HFFc6 (cell line): ENCODE results near the gene COL4A6. TPM values are rescaled to one million over a fixed set of nuclear protein-coding genes. Genes with fewer than 3 reads are reported as not detected.

Source experiments
- DNase-seq: peaks from one replicate; pipeline ENCODE4 v3.0.0-alpha.2; 2018
- H3K27ac Mint-ChIP-seq: 2 replicates; pipeline ENCODE4 v1.8.0; 2020; ENCODE audit warnings: mild to moderate bottlenecking, mixed read lengths
- H3K27me3 Mint-ChIP-seq: 2 replicates; pipeline ENCODE4 v1.8.0; 2021; ENCODE audit warnings: mild to moderate bottlenecking, moderate library complexity, mixed read lengths; ENCODE audit not compliant: insufficient read depth
- H3K36me3 Mint-ChIP-seq: 2 replicates; pipeline ENCODE4 v1.8.0; 2021; ENCODE audit warnings: low read depth, mixed read lengths
- H3K4me1 Mint-ChIP-seq: 2 replicates; pipeline ENCODE4 v1.8.0; 2020; ENCODE audit warnings: low read depth, mixed read lengths
- H3K4me3 Mint-ChIP-seq: 2 replicates; pipeline ENCODE4 v1.8.0; 2020; ENCODE audit warnings: mild to moderate bottlenecking, moderate library complexity, mixed read lengths
- H3K9me3 Mint-ChIP-seq: 2 replicates; pipeline ENCODE4 v1.8.0; 2020; ENCODE audit warnings: mild to moderate bottlenecking, mixed read lengths
- total RNA-seq, 6 experiments: library from RNA; stranded (reverse); fragmentation: NEBNext Ultra II Directional; extraction: Animal tissue kit (Norgen Biotek cat#: 25700); gene quantifications; 2 replicates in 1 of 6; 3 replicates in 5 of 6; pipeline ENCODE4 v1.2.3, GENCODE V29; 2021
- TF ChIP-seq, protein P1 (sequence below): fragments of 200-600 bp; sonication (generic); IDR thresholded peaks from 2 replicates; pipeline ENCODE4 v1.5.0; 2021; ENCODE audit warnings: antibody characterized with exemption, mild to moderate bottlenecking

The COL4A6 gene
- total RNA-seq, 6 experiments from 2014 or later: 0.03 to 0.16 (median 0.11) TPM

DNA sequence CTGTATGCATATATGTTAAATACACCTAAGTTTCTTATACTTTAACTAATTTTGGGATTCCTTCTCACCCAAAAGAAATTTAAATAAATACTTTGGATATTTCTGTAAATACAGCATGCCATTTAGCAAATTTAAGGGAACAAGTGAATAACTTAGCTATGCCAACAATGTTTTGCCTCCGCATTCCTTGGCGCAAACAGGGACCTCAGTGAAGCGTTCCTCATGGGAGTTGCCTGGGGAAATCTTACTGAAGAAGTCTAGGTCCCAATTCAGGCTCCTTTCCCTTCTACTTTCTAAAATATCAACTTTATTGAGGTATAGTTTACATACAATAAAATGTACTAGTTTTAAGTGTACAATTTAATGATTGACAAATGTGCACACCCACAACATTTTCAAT, 26.4 kb upstream of the COL4A6 start:
- H3K9me3 Mint-ChIP-seq: no peaks in the 10 kb centered on the region
- TF ChIP-seq, protein P1, sequence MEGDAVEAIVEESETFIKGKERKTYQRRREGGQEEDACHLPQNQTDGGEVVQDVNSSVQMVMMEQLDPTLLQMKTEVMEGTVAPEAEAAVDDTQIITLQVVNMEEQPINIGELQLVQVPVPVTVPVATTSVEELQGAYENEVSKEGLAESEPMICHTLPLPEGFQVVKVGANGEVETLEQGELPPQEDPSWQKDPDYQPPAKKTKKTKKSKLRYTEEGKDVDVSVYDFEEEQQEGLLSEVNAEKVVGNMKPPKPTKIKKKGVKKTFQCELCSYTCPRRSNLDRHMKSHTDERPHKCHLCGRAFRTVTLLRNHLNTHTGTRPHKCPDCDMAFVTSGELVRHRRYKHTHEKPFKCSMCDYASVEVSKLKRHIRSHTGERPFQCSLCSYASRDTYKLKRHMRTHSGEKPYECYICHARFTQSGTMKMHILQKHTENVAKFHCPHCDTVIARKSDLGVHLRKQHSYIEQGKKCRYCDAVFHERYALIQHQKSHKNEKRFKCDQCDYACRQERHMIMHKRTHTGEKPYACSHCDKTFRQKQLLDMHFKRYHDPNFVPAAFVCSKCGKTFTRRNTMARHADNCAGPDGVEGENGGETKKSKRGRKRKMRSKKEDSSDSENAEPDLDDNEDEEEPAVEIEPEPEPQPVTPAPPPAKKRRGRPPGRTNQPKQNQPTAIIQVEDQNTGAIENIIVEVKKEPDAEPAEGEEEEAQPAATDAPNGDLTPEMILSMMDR: no peak
- DNase-seq: no peak
- no peak overlapping the region for H3K27ac Mint-ChIP-seq
- no peaks in the 10 kb centered on the region for H3K36me3 Mint-ChIP-seq
- no peaks in the 10 kb centered on the region for H3K4me1 Mint-ChIP-seq
- no peaks in the 10 kb centered on the region for H3K27me3 Mint-ChIP-seq
- H3K4me3 Mint-ChIP-seq: no peak overlapping the region

DNA sequence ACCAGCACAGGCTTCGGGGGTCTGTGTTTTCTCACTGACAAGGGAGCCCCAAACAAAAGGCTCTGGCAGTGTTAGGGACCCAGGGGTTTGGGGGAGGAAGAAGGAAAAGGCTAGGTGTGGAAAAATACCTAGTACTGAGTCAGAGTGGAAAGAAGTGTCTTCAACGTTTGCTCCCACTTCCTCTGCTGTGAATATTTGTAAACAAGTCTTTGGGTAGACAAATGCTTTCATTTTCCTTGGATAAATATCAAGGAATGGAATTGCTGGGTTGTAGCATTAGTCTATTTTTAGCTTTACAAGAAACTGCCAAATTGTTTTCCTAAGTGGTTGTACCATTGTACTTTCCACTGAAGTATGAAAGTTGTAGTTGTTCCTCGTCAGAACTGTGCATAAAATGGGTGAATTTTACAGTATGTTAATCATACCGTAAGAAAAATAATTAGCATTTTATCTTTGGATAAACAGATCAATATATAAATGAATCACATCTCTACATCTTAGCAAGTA, 18.8 kb upstream of the COL4A6 start:
- TF ChIP-seq, protein P1: no peak
- no peak overlapping the region for H3K27ac Mint-ChIP-seq
- no peak overlapping the region for H3K4me3 Mint-ChIP-seq
- H3K4me1 Mint-ChIP-seq: no peaks in the 10 kb centered on the region; the same call in 1 of the 2 replicates
- H3K27me3 Mint-ChIP-seq: no peaks in the 10 kb centered on the region
- H3K9me3 Mint-ChIP-seq: no peaks in the 10 kb centered on the region
- DNase-seq: no peak
- no peaks in the 10 kb centered on the region for H3K36me3 Mint-ChIP-seq

DNA sequence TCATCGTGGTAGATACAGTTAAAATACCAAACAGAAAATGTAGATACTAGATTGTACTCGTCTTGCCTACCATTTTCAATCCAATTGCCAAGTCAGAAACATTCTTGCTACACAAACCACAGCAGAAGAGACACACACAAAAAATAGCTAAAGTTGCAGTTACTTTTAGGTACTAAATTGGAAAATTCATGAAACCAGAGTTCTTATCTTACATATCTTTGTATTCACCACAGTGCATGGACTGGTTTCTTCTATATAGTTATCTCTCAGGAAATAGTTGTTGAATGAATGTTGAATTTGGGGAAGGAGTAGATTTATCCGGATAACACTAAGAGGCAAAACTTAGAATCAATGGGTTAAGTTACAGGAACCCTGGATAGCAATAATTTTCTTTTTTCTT, 15.6 kb upstream of the COL4A6 start:
- TF ChIP-seq, protein P1: no peak
- no peak overlapping the region for H3K4me3 Mint-ChIP-seq
- H3K27me3 Mint-ChIP-seq: no peaks in the 10 kb centered on the region
- no peaks in the 10 kb centered on the region for H3K9me3 Mint-ChIP-seq
- H3K36me3 Mint-ChIP-seq: no peaks in the 10 kb centered on the region
- no peak for DNase-seq
- H3K27ac Mint-ChIP-seq: no peak overlapping the region
- H3K4me1 Mint-ChIP-seq: no peaks in the 10 kb centered on the region; the same call in 1 of the 2 replicates

DNA sequence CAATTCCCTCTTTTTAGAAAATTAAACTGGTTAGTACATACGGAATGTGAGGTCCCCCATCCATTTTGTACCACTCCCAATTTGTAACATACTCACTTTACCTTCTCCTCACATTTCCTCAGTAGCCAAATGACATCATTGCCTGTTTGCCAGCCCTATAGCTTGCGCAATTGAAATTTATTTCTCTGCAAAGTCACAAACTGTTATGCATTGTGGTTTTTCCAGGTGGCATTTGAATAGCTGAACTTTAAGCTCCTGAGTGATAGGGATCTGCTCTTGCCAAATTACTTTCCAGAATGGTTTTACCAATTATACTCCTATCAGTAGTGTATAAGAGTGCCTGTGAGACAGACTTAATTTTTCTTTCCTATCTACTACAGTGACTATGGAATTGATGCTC, 9.1 kb upstream of the COL4A6 start:
- Mint-ChIP-seq H3K27ac (no peak overlapping the region), H3K27me3 (no peaks in the 10 kb centered on the region; the same call in 1 of the 2 replicates), H3K4me3 (no peak overlapping the region), H3K9me3 (no peaks in the 10 kb centered on the region), H3K36me3 (no peaks in the 10 kb centered on the region), H3K4me1 (peaks cover 7% of the 10 kb centered on the region; the same call in 1 of the 2 replicates)
- DNase-seq: no peak
- TF ChIP-seq, protein P1: no peak

DNA sequence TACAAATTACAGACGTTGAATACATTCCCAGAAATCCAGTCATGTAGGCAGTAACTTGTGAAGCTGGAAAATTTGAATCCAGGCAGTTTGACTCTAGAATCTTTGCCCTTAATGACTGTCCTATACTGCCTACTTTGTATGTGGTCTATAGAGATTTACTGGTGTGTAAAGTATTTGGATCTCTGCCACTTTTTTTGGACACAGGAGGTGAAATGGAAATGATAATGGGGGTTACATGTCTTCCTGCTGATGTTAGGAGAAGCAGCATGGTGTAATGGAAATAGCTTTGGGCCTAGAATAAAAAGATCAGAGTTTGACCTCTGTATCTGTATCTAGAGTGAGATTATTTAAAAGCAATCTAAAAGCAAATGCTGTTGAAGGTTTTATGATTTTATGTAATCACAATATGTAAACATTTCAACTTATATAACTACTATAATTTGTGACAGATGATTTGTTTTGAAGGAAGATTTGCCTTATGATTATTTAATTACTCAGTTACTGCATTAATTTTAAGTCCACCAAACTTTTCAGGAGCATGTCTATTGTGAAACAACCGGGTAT, 4.8 kb upstream of the COL4A6 start:
- H3K9me3 Mint-ChIP-seq: no peaks in the 10 kb centered on the region
- H3K4me1 Mint-ChIP-seq: peaks cover 28% of the 10 kb centered on the region
- DNase-seq: no peak
- peaks cover 2% of the 10 kb centered on the region; the same call in 1 of the 2 replicates for H3K27me3 Mint-ChIP-seq
- H3K36me3 Mint-ChIP-seq: no peaks in the 10 kb centered on the region
- H3K27ac Mint-ChIP-seq: no peak overlapping the region
- H3K4me3 Mint-ChIP-seq: no peak overlapping the region
- TF ChIP-seq, protein P1: no peak
